Stomach (tissue), 4 donors: Measurements from ENCODE around the gene C20orf173.

Source experiments
- EP300 ChIP-seq: sonication (generic); formaldehyde crosslinking; IDR thresholded peaks from one replicate; pipeline ENCODE4 v1.6.1; 2017; ENCODE audit warnings: antibody characterized with exemption
- POLR2A ChIP-seq, 4 donors: fragments of 450-650 bp; IDR thresholded peaks; one replicate each; pipeline ENCODE4 v1.6.1; 2016; ENCODE audit warnings: antibody characterized with exemption in 4 of 4, control low read depth in 2 of 4, mild to moderate bottlenecking in 1 of 4, moderate library complexity in 1 of 4
- POLR2AphosphoS5 ChIP-seq, 3 donors: sonication (generic); formaldehyde crosslinking; IDR thresholded peaks; one replicate each; pipeline ENCODE4 v1.6.1; 2016; ENCODE audit warnings: antibody characterized with exemption in 3 of 3
- TF ChIP-seq, protein P1 (sequence below), 7 experiments: fragments of 450-650 bp in 4 of 7; fragments of 200-600 bp in 3 of 7; sonication (generic) in 3 of 7; IDR thresholded peaks; one replicate each; pipeline ENCODE4 v1.5.1; 2016 to 2019; ENCODE audit warnings: antibody characterized with exemption in 7 of 7, control low read depth in 2 of 7, mild to moderate bottlenecking in 1 of 7

DNA sequence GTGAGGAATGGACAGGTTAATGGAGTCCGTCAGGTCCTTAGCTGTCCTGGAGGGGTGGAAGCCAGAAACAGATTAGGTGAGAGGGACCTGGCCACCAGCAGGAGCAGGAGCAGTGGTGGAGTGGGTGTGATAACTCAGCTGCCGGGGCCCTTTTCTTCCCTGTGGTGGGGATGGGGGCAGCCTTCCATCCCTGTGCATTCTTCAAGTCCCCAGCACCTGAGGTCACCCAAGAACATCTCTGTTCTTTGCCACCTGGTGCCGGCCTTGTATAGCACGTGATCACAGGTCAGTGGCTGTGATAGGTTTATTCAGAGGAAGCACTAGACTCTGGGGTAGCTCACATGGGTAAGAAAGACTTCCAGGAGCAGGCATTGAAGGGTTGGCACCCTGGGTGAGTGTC, 29.0 kb upstream of the C20orf173 start:
- no peak for TF ChIP-seq POLR2AphosphoS5 (IDR thresholded peaks at IDR 0.05)
- no peak for TF ChIP-seq POLR2A (IDR thresholded peaks at IDR 0.05)
- TF ChIP-seq, protein P1, sequence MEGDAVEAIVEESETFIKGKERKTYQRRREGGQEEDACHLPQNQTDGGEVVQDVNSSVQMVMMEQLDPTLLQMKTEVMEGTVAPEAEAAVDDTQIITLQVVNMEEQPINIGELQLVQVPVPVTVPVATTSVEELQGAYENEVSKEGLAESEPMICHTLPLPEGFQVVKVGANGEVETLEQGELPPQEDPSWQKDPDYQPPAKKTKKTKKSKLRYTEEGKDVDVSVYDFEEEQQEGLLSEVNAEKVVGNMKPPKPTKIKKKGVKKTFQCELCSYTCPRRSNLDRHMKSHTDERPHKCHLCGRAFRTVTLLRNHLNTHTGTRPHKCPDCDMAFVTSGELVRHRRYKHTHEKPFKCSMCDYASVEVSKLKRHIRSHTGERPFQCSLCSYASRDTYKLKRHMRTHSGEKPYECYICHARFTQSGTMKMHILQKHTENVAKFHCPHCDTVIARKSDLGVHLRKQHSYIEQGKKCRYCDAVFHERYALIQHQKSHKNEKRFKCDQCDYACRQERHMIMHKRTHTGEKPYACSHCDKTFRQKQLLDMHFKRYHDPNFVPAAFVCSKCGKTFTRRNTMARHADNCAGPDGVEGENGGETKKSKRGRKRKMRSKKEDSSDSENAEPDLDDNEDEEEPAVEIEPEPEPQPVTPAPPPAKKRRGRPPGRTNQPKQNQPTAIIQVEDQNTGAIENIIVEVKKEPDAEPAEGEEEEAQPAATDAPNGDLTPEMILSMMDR (IDR thresholded peaks at IDR 0.05): no peak
- no peak for TF ChIP-seq EP300
